Lung (tissue), 12 donors: Measurements from ENCODE around the gene SETX. TPM values are rescaled to one million over a fixed set of nuclear protein-coding genes. Genes with fewer than 3 reads are reported as not detected.

Experiments
- ATAC-seq: fragments of 200-7000 bp; cut with Tn5 transposase; one replicate; pipeline ENCODE4 v1.9.1; 2020; ENCODE audit warnings: moderate number of reproducible peaks; ENCODE audit not compliant: insufficient read depth, low FRiP score
- DNase-seq, 3 donors: peaks; one replicate each; pipeline ENCODE4 v3.0.0-alpha.2; 2013 to 2017
- H3K27ac ChIP-seq, 2 donors: one replicate each; pipeline ENCODE4 v1.5.1; 2013; ENCODE audit warnings: mild to moderate bottlenecking in 2 of 2, moderate library complexity in 2 of 2, control low read depth in 1 of 2, inconsistent platforms in 1 of 2, low read depth in 1 of 2, low read length in 1 of 2
- H3K27me3 ChIP-seq, 3 donors: one replicate each; pipeline ENCODE4 v1.5.1; 2013; ENCODE audit warnings: low read length in 2 of 3; ENCODE audit not compliant: control insufficient read depth in 3 of 3, insufficient read depth in 3 of 3
- H3K36me3 ChIP-seq, 4 donors: one replicate each; pipeline ENCODE4 v1.5.1; 2013; ENCODE audit warnings: low read length in 4 of 4, mild to moderate bottlenecking in 1 of 4, moderate library complexity in 1 of 4; ENCODE audit not compliant: control insufficient read depth in 4 of 4, insufficient read depth in 4 of 4
- H3K4me1 ChIP-seq, 5 donors: one replicate each; pipeline ENCODE4 v1.5.1; 2013; ENCODE audit warnings: low read length in 5 of 5, mild to moderate bottlenecking in 2 of 5, moderate library complexity in 1 of 5; ENCODE audit not compliant: control insufficient read depth in 5 of 5, insufficient read depth in 5 of 5
- H3K4me3 ChIP-seq: one replicate; pipeline ENCODE4 v1.5.1; 2013; ENCODE audit warnings: mild to moderate bottlenecking, control low read depth, moderate library complexity
- H3K9ac ChIP-seq, 2 donors: one replicate each; pipeline ENCODE4 v1.5.1; 2013; ENCODE audit warnings: low read length in 2 of 2, control low read depth in 1 of 2; ENCODE audit not compliant: insufficient read depth in 1 of 2
- H3K9me3 ChIP-seq, 4 donors: one replicate each; pipeline ENCODE4 v1.5.1; 2013; ENCODE audit warnings: low read length in 3 of 4, mild to moderate bottlenecking in 1 of 4, moderate library complexity in 1 of 4; ENCODE audit not compliant: control insufficient read depth in 4 of 4, insufficient read depth in 3 of 4
- CTCF ChIP-seq: IDR thresholded peaks from 2 replicates; pipeline ENCODE4 v1.5.1; 2012; ENCODE audit warnings: mild to moderate bottlenecking; ENCODE audit errors: control extremely low read depth, extremely low read depth
- WGBS, 2 donors: extraction: QIAGEN DNeasy Blood & Tissue Kit; methylation state at CpG; one replicate each; pipeline ENCODE4 v1.1.7; 2013; 5-methylcytosine and 5-hydroxymethylcytosine counted together
- polyA plus RNA-seq, 2 donors: library from polyadenylated mRNA; stranded (reverse); fragments of 200-250 nt; gene quantifications; one replicate each; pipeline ENCODE4 v1.2.1, GENCODE V29; 2013
- total RNA-seq, 2 donors: library from RNA; depleted of rRNA in 1 of 2; stranded (reverse); fragments of >200 nt in 1 of 2; gene quantifications; one replicate each; pipeline ENCODE4 v1.2.1, GENCODE V29; 2014 to 2021
- donor health status: control.
- donor health status: control.
- donor health status: Bipolar disorder and iron deficiency.
- donor health status: healthy.
- donor health status: DM: yes; HTN: yes; CAD: no.

SETX gene
- total and polyA plus RNA-seq, 4 donors: 14.6 to 90.0 (median 34.2) TPM

- Histone ChIP-seq H3K4me3 (no peak overlapping the region), H3K36me3 (peaks cover 26 to 51% (median 37%) of the 10 kb centered on the region in 4 donors), H3K27me3 (no peaks in the 10 kb centered on the region), H3K9me3 (peaks cover 0 to 3% (median 0%) of the 10 kb centered on the region in 4 donors), H3K27ac (peak overlapping the region in 1 of 2 donors; percentile 75), H3K4me1 (peaks cover 0 to 15% (median 3%) of the 10 kb centered on the region in 5 donors), H3K9ac (no peak overlapping the region)
- DNase-seq (no peak), ATAC-seq (no peak)
- no peak for TF ChIP-seq CTCF
- 82 to 97% methylated on average over 3 of the region's 3 CpGs for WGBS, 2 donors
Observed at GRCh38 chr9:132266017-132266416, 88.8 kb downstream of the SETX start.

GRCh38 chr9:132260846-132261245 lies 93.9 kb downstream of the SETX start:
- Histone ChIP-seq H3K27ac (no peak overlapping the region), H3K4me1 (peaks cover under 1 to 19% (median 3%) of the 10 kb centered on the region in 5 donors), H3K4me3 (no peak overlapping the region), H3K9me3 (no peaks in the 10 kb centered on the region), H3K9ac (peak overlapping the region in 1 of 2 donors; percentile 28), H3K36me3 (peaks cover 17 to 25% (median 22%) of the 10 kb centered on the region in 4 donors), H3K27me3 (no peaks in the 10 kb centered on the region)
- WGBS, 2 donors: 69 to 87% methylated on average over 3 of the region's 3 CpGs
- DNase-seq (no peak), ATAC-seq (peak; percentile 48)
- no peak for TF ChIP-seq CTCF

GRCh38 chr9:132250324-132251262 lies 104.2 kb downstream of the SETX start:
- WGBS, 2 donors: 92 to 94% methylated on average over 20 of the region's 20 CpGs
- ATAC-seq (no peak), DNase-seq (no peak)
- Histone ChIP-seq H3K4me1 (peaks cover 0 to 7% (median 0%) of the 10 kb centered on the region in 5 donors), H3K27me3 (peaks cover 0 to 3% (median 0%) of the 10 kb centered on the region in 3 donors), H3K9ac (no peak overlapping the region), H3K4me3 (no peak overlapping the region), H3K36me3 (no peaks in the 10 kb centered on the region), H3K27ac (no peak overlapping the region), H3K9me3 (no peaks in the 10 kb centered on the region)
- TF ChIP-seq CTCF: no peak
